ENCODE measurements around the gene CALR3. TPM values are rescaled to one million over a fixed set of nuclear protein-coding genes. Genes with fewer than 3 reads are reported as not detected.

CALR3 gene
- total RNA-seq, 1 donor: not detected

DNA sequence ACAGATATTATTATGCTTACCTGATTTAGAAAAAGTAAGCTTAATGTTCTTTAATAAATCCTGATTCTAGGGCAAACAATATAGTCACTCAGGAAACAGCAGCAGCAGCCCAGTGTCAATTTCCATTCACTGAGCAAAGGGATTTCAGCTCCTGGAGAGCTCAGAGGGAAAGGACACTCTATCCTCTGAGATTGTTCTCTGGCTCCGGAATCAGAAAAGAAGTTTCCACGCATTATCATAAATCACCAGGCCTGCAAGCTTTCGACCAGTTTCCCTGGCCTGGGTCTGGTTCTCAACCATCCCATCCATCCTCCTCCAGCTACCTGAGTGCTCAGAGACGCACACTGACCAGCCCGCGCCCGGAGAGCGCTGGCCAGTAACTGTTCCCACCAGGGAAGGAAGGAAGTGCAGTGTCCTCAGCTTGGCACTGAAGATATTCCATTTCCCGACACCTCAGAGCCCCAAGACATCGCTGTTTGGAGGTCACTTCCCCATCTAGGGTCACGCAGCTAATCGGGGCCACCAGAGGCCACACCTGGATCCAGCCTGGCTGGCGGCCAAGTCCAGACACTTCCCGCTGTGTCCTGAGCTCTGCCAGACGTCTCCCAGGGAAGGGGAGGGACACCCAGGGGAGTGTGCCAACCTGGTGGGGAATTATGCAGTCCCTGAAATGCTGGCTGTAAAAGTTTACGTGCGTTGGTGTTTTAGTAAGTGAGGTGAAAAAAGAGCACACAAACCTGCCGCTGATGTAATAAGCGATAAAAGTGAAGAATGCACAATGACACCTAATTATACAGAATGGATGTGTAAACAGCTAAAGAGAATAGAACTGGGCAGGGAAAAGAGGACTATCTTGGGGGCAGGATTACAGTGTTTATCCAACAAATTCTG is 53.3 kb downstream of the CALR3 start:
- Histone ChIP-seq H3K27me3 (ENCODE audit: insufficient read depth, low read length) (no peaks in the 10 kb centered on the region), H3K4me1 (ENCODE audit: insufficient read depth, low read length) (peaks cover 66% of the 10 kb centered on the region), H3K9me3 (ENCODE audit: low read depth, low read length) (no peaks in the 10 kb centered on the region), H3K4me3 (ENCODE audit: low read length) (no peak overlapping the region)

- H3K4me1 ChIP-seq (ENCODE audit: insufficient read depth, low read length): peaks cover 63% of the 10 kb centered on the region
- H3K4me3 ChIP-seq (ENCODE audit: low read length): no peak overlapping the region
- H3K9me3 ChIP-seq (ENCODE audit: low read depth, low read length): no peaks in the 10 kb centered on the region
- H3K27me3 ChIP-seq (ENCODE audit: insufficient read depth, low read length): no peaks in the 10 kb centered on the region
These were observed 54.3 kb downstream of the CALR3 start for GRCh38 chr19:16441661-16442162.

DNA sequence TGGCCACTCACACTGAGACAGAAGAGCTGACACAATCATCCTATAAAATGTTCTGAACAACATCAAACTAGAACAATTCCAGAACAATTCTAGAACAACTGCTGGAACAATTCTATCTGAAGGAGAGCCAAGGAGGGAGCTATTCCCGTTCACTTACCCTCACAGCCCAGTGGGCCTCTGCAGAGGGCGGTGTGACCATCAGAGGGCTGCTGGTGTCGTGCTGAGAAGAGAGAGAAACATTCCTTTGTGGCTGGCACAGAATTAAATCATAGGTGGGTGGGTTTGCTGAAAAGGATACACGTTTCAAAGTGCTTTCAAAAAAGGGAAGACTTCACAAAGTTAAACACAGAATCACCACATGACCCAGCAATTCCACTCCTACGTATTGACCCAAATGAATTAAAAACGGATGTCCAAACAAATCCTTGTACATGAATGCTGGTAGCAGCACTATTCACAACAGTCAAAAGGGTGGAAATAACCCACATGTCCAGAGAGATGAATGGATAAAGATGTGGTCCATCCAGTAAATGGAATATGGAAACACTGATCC is 59.1 kb downstream of the CALR3 start:
- H3K4me1 ChIP-seq (ENCODE audit: insufficient read depth, low read length): peaks cover 29% of the 10 kb centered on the region
- H3K4me3 ChIP-seq (ENCODE audit: low read length): no peak overlapping the region
- no peaks in the 10 kb centered on the region for H3K27me3 ChIP-seq (ENCODE audit: insufficient read depth, low read length)
- no peaks in the 10 kb centered on the region for H3K9me3 ChIP-seq (ENCODE audit: low read depth, low read length)

GRCh38 chr19:16435999-16436650 is 59.8 kb downstream of the CALR3 start:
- Histone ChIP-seq H3K9me3 (ENCODE audit: low read depth, low read length) (no peaks in the 10 kb centered on the region), H3K4me3 (ENCODE audit: low read length) (no peak overlapping the region), H3K27me3 (ENCODE audit: insufficient read depth, low read length) (no peaks in the 10 kb centered on the region), H3K4me1 (ENCODE audit: insufficient read depth, low read length) (peaks cover 25% of the 10 kb centered on the region)

GRCh38 chr19:16435238-16435917 is 60.6 kb downstream of the CALR3 start:
- H3K4me1 ChIP-seq (ENCODE audit: insufficient read depth, low read length): peaks cover 25% of the 10 kb centered on the region
- H3K4me3 ChIP-seq (ENCODE audit: low read length): no peak overlapping the region
- no peaks in the 10 kb centered on the region for H3K27me3 ChIP-seq (ENCODE audit: insufficient read depth, low read length)
- no peaks in the 10 kb centered on the region for H3K9me3 ChIP-seq (ENCODE audit: low read depth, low read length)

DNA sequence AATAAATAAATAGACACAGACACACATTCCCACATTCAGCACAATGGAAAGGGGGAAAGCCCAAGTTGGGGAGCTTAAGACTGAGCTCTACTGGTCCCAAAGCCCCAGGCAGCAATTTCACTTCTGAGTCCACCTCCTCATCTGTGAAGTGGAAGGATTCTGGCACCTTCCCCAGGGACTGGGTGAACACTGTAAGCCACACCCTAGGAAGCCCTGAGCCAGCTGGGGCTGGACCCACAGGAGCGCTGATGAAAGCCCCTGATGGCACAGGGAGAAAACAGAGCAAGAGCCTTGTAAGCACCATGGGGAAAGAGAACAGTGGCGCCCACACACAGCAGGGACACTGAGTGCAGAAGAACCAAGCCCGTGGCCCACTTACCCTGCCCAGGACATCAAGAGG is 62.0 kb downstream of the CALR3 start:
- Histone ChIP-seq H3K27me3 (ENCODE audit: insufficient read depth, low read length) (no peaks in the 10 kb centered on the region), H3K4me3 (ENCODE audit: low read length) (no peak overlapping the region), H3K9me3 (ENCODE audit: low read depth, low read length) (no peaks in the 10 kb centered on the region), H3K4me1 (ENCODE audit: insufficient read depth, low read length) (peaks cover 21% of the 10 kb centered on the region)

GRCh38 chr19:16429759-16430091 is 66.2 kb downstream of the CALR3 start:
- Histone ChIP-seq H3K4me3 (ENCODE audit: low read length) (no peak overlapping the region), H3K27me3 (ENCODE audit: insufficient read depth, low read length) (no peaks in the 10 kb centered on the region), H3K4me1 (ENCODE audit: insufficient read depth, low read length) (no peaks in the 10 kb centered on the region), H3K9me3 (ENCODE audit: low read depth, low read length) (no peaks in the 10 kb centered on the region)

- H3K9me3 ChIP-seq (ENCODE audit: low read depth, low read length): no peaks in the 10 kb centered on the region
- H3K4me1 ChIP-seq (ENCODE audit: insufficient read depth, low read length): no peaks in the 10 kb centered on the region
- no peaks in the 10 kb centered on the region for H3K27me3 ChIP-seq (ENCODE audit: insufficient read depth, low read length)
- no peak overlapping the region for H3K4me3 ChIP-seq (ENCODE audit: low read length)
These were observed 66.8 kb downstream of the CALR3 start for GRCh38 chr19:16429066-16429758.

Other genes starting within 250 kb of the CALR3 start
- 184 TPM for gene KLF2, start 171.3 kb downstream of the CALR3 start, total RNA-seq
- 17.5 TPM for gene EPS15L1, start 24.2 kb downstream of the CALR3 start, total RNA-seq
- gene C19orf44, start 227 bp upstream of the CALR3 start, total RNA-seq: 0.10 TPM
- 7.2 TPM for gene CHERP, start 46.3 kb upstream of the CALR3 start, total RNA-seq
- 38.5 TPM for gene SLC35E1, start 76.2 kb upstream of the CALR3 start, total RNA-seq
- 21.5 TPM for gene MED26, start 132.0 kb upstream of the CALR3 start, total RNA-seq
- gene SMIM7, start 164.0 kb upstream of the CALR3 start, total RNA-seq: 32.6 TPM
- 2.7 TPM for gene TMEM38A, start 165.0 kb upstream of the CALR3 start, total RNA-seq
- not detected for gene NWD1, start 223.7 kb upstream of the CALR3 start, total RNA-seq